Keratinocyte (primary cell): ENCODE results near the gene NAIF1.

Source experiments
- EZH2 ChIP-seq: IDR thresholded peaks from one replicate; pipeline ENCODE4 v1.6.1; 2012; ENCODE audit warnings: inconsistent platforms, mild to moderate bottlenecking, low read length, moderate library complexity
- TF ChIP-seq, protein P1 (sequence below), 3 experiments: IDR thresholded peaks in 1 of 3; conservative IDR thresholded peaks in 1 of 3; optimal IDR thresholded peaks in 1 of 3; 2 replicates in 2 of 3; 3 replicates in 1 of 3; pipeline versions ENCODE3 to v1.5.1; 2011; ENCODE audit warnings: low read length in 3 of 3, mild to moderate bottlenecking in 3 of 3, moderate library complexity in 2 of 3, control low read depth in 1 of 3, inconsistent platforms in 1 of 3; ENCODE audit not compliant: insufficient read depth in 2 of 3; ENCODE audit errors: extremely low read depth in 1 of 3

DNA sequence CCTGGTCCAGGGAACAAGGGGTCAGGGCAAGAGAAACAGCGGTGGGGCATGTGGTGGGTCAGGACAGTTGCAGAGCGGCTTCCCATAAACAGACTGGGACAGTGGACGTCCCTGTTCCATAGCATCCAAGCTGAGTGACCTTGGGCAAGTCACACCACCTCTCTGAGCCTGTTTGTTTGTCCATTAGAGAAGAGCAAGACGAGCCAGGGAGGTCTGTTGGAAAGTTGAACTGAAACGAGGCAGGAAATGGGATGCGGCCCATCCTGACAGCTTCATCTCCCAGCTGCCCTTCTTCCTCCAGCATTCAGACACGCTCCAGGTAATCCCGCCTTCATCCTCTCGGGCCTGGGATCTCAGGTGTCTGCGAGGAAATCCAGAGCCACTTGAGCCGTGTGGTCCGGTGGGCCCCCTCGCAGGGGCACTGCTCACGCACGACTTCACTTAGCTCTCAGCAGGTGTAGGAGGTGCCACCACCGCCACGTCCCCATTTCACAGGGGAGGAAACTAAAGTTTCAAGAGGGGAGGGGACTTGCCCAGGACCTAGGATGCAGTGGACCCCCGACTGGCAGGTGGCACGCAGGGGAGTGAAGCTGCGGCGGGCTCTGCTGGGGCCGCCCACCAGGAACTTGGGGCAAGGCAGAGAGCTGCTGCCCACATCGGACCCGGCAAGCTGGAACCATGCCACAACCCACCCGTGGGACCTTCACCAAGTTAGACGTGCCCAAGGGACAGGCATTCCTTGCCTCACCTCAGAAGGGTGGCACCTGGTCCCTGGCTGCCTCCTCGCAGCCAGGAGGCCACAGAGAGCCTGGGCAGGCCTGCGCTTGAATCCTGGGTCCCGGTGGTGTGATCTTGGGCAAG, 47.4 kb upstream of the NAIF1 start:
- TF ChIP-seq, protein P1, sequence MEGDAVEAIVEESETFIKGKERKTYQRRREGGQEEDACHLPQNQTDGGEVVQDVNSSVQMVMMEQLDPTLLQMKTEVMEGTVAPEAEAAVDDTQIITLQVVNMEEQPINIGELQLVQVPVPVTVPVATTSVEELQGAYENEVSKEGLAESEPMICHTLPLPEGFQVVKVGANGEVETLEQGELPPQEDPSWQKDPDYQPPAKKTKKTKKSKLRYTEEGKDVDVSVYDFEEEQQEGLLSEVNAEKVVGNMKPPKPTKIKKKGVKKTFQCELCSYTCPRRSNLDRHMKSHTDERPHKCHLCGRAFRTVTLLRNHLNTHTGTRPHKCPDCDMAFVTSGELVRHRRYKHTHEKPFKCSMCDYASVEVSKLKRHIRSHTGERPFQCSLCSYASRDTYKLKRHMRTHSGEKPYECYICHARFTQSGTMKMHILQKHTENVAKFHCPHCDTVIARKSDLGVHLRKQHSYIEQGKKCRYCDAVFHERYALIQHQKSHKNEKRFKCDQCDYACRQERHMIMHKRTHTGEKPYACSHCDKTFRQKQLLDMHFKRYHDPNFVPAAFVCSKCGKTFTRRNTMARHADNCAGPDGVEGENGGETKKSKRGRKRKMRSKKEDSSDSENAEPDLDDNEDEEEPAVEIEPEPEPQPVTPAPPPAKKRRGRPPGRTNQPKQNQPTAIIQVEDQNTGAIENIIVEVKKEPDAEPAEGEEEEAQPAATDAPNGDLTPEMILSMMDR (optimal IDR thresholded peaks at IDR 0.05 in 1 of 3, IDR thresholded peaks at IDR 0.05 in 1 of 3, conservative IDR thresholded peaks at IDR 0.05 in 1 of 3; ENCODE audit: extremely low read depth in 1 of 3, insufficient read depth in 2 of 3, low read length in 3 of 3) = no peak
- no peak for TF ChIP-seq EZH2
